HL-60/S4 (cell line): ENCODE results near the gene LTC4S.

Experiments
- in situ Hi-C: fragments of 300-500 bp; cut with MboI; formaldehyde crosslinking; loops from 2 replicates; pipeline ENCODE4 v1.14.3; 2022; ENCODE audit warnings: low sequenced_read_pairs

LTC4S gene

DNA sequence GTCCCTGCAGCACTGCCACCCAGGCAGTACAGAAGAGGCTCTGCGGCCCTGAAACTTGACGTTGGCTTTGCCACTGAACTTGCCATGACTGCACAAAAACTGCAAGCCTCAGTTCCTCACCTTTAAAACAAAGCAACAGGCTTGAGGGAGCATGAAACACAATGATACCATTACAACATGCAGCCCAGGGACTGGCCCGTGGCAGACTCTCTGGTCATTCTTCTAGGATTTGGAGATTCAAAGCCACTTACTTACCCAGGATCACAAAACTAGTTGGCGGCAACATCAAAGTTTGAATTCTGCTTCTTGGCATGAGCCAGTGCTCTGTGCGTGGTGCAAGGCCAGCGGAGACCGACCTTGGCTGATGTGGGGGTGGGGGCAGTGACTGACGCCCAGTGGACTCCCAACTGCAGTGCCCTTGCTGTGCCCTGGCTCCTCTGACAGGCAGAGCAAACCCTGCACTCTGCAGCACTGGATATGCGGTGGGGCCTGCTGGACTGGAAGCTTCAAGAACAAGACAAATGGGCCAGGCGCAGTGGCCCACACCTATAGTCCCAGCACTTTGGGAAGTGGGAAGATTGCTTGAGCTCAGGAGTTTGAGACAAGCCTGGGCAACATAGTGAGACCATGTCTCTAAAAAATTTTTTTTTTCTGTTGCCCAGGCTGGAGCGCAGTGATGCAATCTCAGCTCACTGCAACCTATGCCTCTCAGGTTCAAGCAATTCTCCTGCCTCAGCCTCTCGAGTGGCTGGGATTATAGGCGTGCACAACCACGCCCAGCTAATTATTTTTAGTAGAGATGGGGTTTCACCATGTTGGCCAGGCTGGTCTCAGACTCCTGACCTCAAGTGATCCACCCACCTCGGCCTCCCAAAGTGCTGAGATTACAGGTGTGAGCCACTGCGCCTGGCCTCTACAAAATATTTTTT, 45.8 kb downstream of the LTC4S start:
- in situ Hi-C loops, result no loop called here

DNA sequence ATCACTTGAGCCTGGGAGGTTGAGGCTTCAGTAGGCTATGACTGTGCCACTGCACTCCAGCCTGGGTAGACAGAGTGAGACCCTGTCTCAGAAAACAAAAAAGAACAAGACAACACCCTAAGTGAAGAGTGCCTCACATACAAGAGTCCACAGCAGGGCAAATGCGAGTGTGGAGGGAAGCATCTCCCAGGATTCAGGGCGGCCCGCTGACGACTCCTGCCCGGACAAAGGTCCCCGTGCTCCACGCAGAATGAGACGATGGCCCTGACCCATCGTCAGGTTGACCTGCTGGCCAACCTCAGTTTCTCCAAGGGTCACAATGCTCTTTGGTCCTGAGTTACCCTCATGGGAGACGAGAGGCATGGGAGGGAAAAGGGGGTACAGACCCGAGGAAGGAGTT, 46.5 kb downstream of the LTC4S start:
- in situ Hi-C loops, result no loop called here

DNA sequence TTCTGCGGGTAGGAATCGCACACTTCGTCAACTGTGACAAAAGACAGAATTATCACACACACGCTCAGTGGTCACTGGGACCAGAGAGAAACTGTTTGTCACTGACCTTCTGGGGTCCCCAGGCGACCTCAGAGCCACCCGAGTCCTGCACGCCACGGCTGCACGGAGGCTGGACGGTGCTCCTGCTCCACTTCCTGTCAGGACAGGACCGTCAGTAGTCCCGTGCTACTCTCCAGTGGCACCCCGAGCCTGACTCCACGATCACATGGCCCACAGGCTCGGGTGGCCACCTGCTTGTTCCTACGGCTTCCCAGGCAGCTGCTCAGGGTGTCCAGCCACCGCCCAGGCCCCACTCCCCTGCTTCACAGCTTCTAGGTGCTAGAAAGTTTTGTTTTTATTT, 47.0 kb downstream of the LTC4S start:
- in situ Hi-C loops, result no loop called here

DNA sequence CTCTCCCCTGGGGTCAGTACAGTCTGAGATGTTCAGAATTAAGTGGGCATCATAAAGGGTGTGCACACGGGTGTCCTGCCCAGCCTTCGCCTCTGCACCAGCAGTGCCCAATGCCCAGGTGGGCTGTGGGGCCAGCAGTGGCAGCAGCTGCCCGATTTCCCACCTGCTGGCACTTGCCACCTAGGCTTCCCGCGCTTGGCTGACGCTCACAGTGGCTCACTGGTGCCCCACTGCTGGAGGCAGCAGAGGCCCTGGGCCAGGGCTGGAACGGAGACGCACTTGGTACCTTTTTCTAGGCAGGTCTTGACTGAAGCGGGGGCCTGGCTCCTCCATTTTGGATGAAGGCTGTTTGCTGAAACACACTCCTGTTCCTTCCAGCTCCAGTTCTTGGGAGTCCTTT, 47.8 kb downstream of the LTC4S start:
- in situ Hi-C loops, result no loop called here
